HG02759 (cell line): ENCODE results near the gene C20orf204.

Experiments
- ATAC-seq: cut with Tn5 transposase; IDR thresholded peaks from one replicate; pipeline ENCODE4 v1.9.1; 2021; ENCODE audit warnings: mild to moderate bottlenecking, moderate library complexity; ENCODE audit not compliant: unreplicated experiment

C20orf204 gene

GRCh38 chr20:64055396-64055892 is 19.5 kb downstream of the C20orf204 start:
- ATAC-seq: no peak

GRCh38 chr20:64055893-64056638 is 20.1 kb downstream of the C20orf204 start:
- no peak for ATAC-seq

- ATAC-seq: no peak
Observed at GRCh38 chr20:64056639-64056888, 20.6 kb downstream of the C20orf204 start.

- ATAC-seq: peak; percentile 22
Observed at GRCh38 chr20:64056889-64057627, 21.1 kb downstream of the C20orf204 start.

- peak; percentile 49 for ATAC-seq
Observed at GRCh38 chr20:64057628-64058498, 21.9 kb downstream of the C20orf204 start.

GRCh38 chr20:64058536-64058935 is 22.6 kb downstream of the C20orf204 start:
- ATAC-seq: no peak

GRCh38 chr20:64062276-64062595 is 26.3 kb downstream of the C20orf204 start:
- no peak for ATAC-seq

- peak; percentile 88 for ATAC-seq
Observed at GRCh38 chr20:64062596-64063388, 26.8 kb downstream of the C20orf204 start, which contains the start of gene TCEA2. TCEA2 (plus strand) TSS chr20:64063198; CDS start chr20:64063313, 115 bp downstream.

GRCh38 chr20:64063389-64064144 is 27.6 kb downstream of the C20orf204 start:
- ATAC-seq: no peak

- no peak for ATAC-seq
Observed at GRCh38 chr20:64064145-64064698, 28.2 kb downstream of the C20orf204 start.

- no peak for ATAC-seq
Observed at GRCh38 chr20:64065062-64065973, 29.3 kb downstream of the C20orf204 start.

GRCh38 chr20:64065974-64066343 is 30.0 kb downstream of the C20orf204 start:
- ATAC-seq: no peak

- no peak for ATAC-seq
Observed at GRCh38 chr20:64067005-64067632, 31.1 kb downstream of the C20orf204 start.

GRCh38 chr20:64067733-64068307 is 31.8 kb downstream of the C20orf204 start:
- no peak for ATAC-seq

GRCh38 chr20:64068386-64069208 is 32.6 kb downstream of the C20orf204 start:
- no peak for ATAC-seq

- no peak for ATAC-seq
Observed at GRCh38 chr20:64069209-64069613, 33.2 kb downstream of the C20orf204 start.
